Breast epithelium (tissue), 3 donors: ENCODE measurements around the gene PAFAH1B1.

ENCODE experiments used
- CTCF ChIP-seq, 3 donors: fragments of 450-650 bp; IDR thresholded peaks; one replicate each; pipeline ENCODE4 v1.5.1; 2016 to 2017; ENCODE audit warnings: antibody characterized with exemption in 3 of 3, mild to moderate bottlenecking in 3 of 3, moderate library complexity in 3 of 3
- POLR2A ChIP-seq: fragments of 450-650 bp; IDR thresholded peaks from one replicate; pipeline ENCODE4 v1.6.1; 2016; ENCODE audit warnings: antibody characterized with exemption, mild to moderate bottlenecking, moderate library complexity
- POLR2AphosphoS5 ChIP-seq, 3 donors: sonication (generic); formaldehyde crosslinking; IDR thresholded peaks; one replicate each; pipeline ENCODE4 v1.6.1; 2017; ENCODE audit warnings: antibody characterized with exemption in 3 of 3

GRCh38 chr17:2710071-2710802 lies 116.8 kb downstream of the PAFAH1B1 start:
- TF ChIP-seq CTCF (IDR thresholded peaks at IDR 0.05) = no peak
- no peak for TF ChIP-seq POLR2A
- TF ChIP-seq POLR2AphosphoS5 (IDR thresholded peaks at IDR 0.05) = no peak
